T-helper 1 cell treated with Interleukin-12 subunit alpha and Interleukin-12 subunit beta and Interleukin-4 antibody, amounts not matched to agents 30 ng/mL and 1 ng/mL, for 36 hours (primary cell): ENCODE measurements around the gene CHST9. TPM values are rescaled to one million over a fixed set of nuclear protein-coding genes. Genes with fewer than 3 reads are reported as not detected.
"Not testable (repeated sequence)": the region's sequence is repeated elsewhere in the genome, so short reads cannot be mapped to it uniquely, and the experiment has no call there.

ENCODE experiments used
- intact Hi-C: fragments of 100-400 bp; cut with micrococcal nuclease; formaldehyde crosslinking; loops from one replicate; pipeline ENCODE4 v1.15.1; 2024
- total RNA-seq: library from RNA; stranded (reverse); gene quantifications from 2 replicates; pipeline ENCODE4 v1.2.3, GENCODE V29; 2022

Gene CHST9
- total RNA-seq = not detected in 2 replicates

GRCh38 chr18:27185025-27185763, at the start of gene CHST9:
CHST9 (minus strand) TSS chr18:27185308; CDS start chr18:27142809, 42,499 bp downstream.
- intact Hi-C loops = no loop called here

- intact Hi-C loops = not testable (repeated sequence)
Observed at GRCh38 chr18:27232355-27232754, 47.2 kb upstream of the CHST9 start.

GRCh38 chr18:27231671-27232070, 46.6 kb upstream of the CHST9 start:
- intact Hi-C loops = not testable (repeated sequence)

GRCh38 chr18:27231221-27231620, 46.1 kb upstream of the CHST9 start:
- intact Hi-C loops = not testable (repeated sequence)

- intact Hi-C loops = no loop called here
Observed at GRCh38 chr18:27227721-27228120, 42.6 kb upstream of the CHST9 start.

- intact Hi-C loops = no loop called here
Observed at GRCh38 chr18:27226556-27227075, 41.5 kb upstream of the CHST9 start.

- intact Hi-C loops = no loop called here
Observed at GRCh38 chr18:27225947-27226481, 40.9 kb upstream of the CHST9 start.

- intact Hi-C loops = no loop called here
Observed at GRCh38 chr18:27223526-27224291, 38.6 kb upstream of the CHST9 start.

GRCh38 chr18:27214831-27215230, 29.7 kb upstream of the CHST9 start:
- intact Hi-C loops = no loop called here

- intact Hi-C loops = no loop called here
Observed at GRCh38 chr18:27213123-27213717, 28.1 kb upstream of the CHST9 start.

- intact Hi-C loops = no loop called here
Observed at GRCh38 chr18:27211569-27211968, 26.5 kb upstream of the CHST9 start.

- intact Hi-C loops = no loop called here
Observed at GRCh38 chr18:27206411-27206810, 21.3 kb upstream of the CHST9 start.

GRCh38 chr18:27202741-27203140, 17.6 kb upstream of the CHST9 start:
- intact Hi-C loops = no loop called here

- intact Hi-C loops = no loop called here
Observed at GRCh38 chr18:27198036-27198435, 12.9 kb upstream of the CHST9 start.

- intact Hi-C loops = no loop called here
Observed at GRCh38 chr18:27188309-27188708, 3.2 kb upstream of the CHST9 start.

- intact Hi-C loops = no loop called here
Observed at GRCh38 chr18:27185897-27186296, 789 bp upstream of the CHST9 start.

- intact Hi-C loops = no loop called here
Observed at GRCh38 chr18:27184115-27185024, 738 bp downstream of the CHST9 start.

- intact Hi-C loops = no loop called here
Observed at GRCh38 chr18:27181726-27182125, 3.4 kb downstream of the CHST9 start.

GRCh38 chr18:27178424-27178823, 6.7 kb downstream of the CHST9 start:
- intact Hi-C loops = no loop called here

GRCh38 chr18:27175914-27176313, 9.2 kb downstream of the CHST9 start:
- intact Hi-C loops = no loop called here

- intact Hi-C loops = no loop called here
Observed at GRCh38 chr18:27175245-27175644, 9.9 kb downstream of the CHST9 start.
